ENCODE measurements around the gene TRIM40. TPM values are rescaled to one million over a fixed set of nuclear protein-coding genes. Genes with fewer than 3 reads are reported as not detected.
A peak's percentile ranks its signal among the peaks of the same experiment; 100 is the strongest.

Gene TRIM40
- total and polyA plus RNA-seq, 2 of the 13 experiments (the other 11 are each of a cell fraction or from before 2014, with no cell fraction given) = 0.58 TPM; not detected in 1

GRCh38 chr6:30101444-30102413 is 34.2 kb upstream of the TRIM40 start (continued):
- 0 out of 2 replicates have a peak, but pooled peaks have one; percentile 19 for TF ChIP-seq ZNF691 (CRISPR knock-in tag; IDR thresholded peaks at IDR 0.05; ENCODE audit: borderline replicate concordance, low read depth)
- no peak for TF ChIP-seq JUND (CRISPR knock-in tag; IDR thresholded peaks at IDR 0.05)
- TF ChIP-seq SYNCRIP (IDR thresholded peaks at IDR 0.05; ENCODE audit: insufficient read depth, low read depth, low read length) = no peak
- no peak for TF ChIP-seq ETS1 (CRISPR knock-in tag; IDR thresholded peaks at IDR 0.05)
- TF ChIP-seq TRIM24 (CRISPR knock-in tag; IDR thresholded peaks at IDR 0.05) = no peak
- TF ChIP-seq MAFG (CRISPR knock-in tag; IDR thresholded peaks at IDR 0.05) = no peak
- no peak; the same call in 1 of the 2 replicates for TF ChIP-seq ZFP1 (CRISPR knock-in tag; IDR thresholded peaks at IDR 0.05)
- TF ChIP-seq HIC2 (CRISPR knock-in tag; IDR thresholded peaks at IDR 0.05; ENCODE audit: low read depth) = no peak; the same call in 1 of the 2 replicates
- TF ChIP-seq ASH2L (IDR thresholded peaks at IDR 0.05; ENCODE audit: insufficient read length, low read depth, low read length) = no peak
- no peak for TF ChIP-seq THYN1 (CRISPR knock-in tag; IDR thresholded peaks at IDR 0.05; ENCODE audit: borderline replicate concordance, low read depth)
- TF ChIP-seq IKZF4 (CRISPR knock-in tag; IDR thresholded peaks at IDR 0.05; ENCODE audit: borderline replicate concordance, low read depth, not compliant biosample characterization) = peak; percentile 73
- peak; percentile 85 for TF ChIP-seq ZNF792 (CRISPR knock-in tag; IDR thresholded peaks at IDR 0.05)
- TF ChIP-seq KAT8 (CRISPR knock-in tag; IDR thresholded peaks at IDR 0.05) = peak; percentile 76
- TF ChIP-seq KDM5A (IDR thresholded peaks at IDR 0.05; ENCODE audit: borderline replicate concordance, low read length) = peak; percentile 31; the same call in 1 of the 2 replicates
- no peak for TF ChIP-seq ZNF3 (CRISPR knock-in tag; IDR thresholded peaks at IDR 0.05)
- no peak for TF ChIP-seq SRSF4 (IDR thresholded peaks at IDR 0.05; ENCODE audit: low read depth, low read length, poor library complexity, severe bottlenecking)
- TF ChIP-seq CBFB (CRISPR knock-in tag; IDR thresholded peaks at IDR 0.05) = peak; percentile 54; the same call in 1 of the 2 replicates
- peak; percentile 59; the same call in 1 of the 2 replicates for TF ChIP-seq GMEB1 (CRISPR knock-in tag; IDR thresholded peaks at IDR 0.05; ENCODE audit: borderline replicate concordance)
- TF ChIP-seq ZNF274 (CRISPR knock-in tag; IDR thresholded peaks at IDR 0.05) = peak; percentile 67; the same call in 1 of the 2 replicates
- peak; percentile 83 for TF ChIP-seq TEAD3 (CRISPR knock-in tag; optimal IDR thresholded peaks at IDR 0.05; ENCODE audit: borderline replicate concordance)
- TF ChIP-seq SNAPC2 (CRISPR knock-in tag; IDR thresholded peaks at IDR 0.05) = no peak; the same call in 1 of the 2 replicates
- no peak; the same call in 1 of the 2 replicates for TF ChIP-seq ZNF746 (CRISPR knock-in tag; IDR thresholded peaks at IDR 0.05)
- TF ChIP-seq ELF3 (CRISPR knock-in tag; IDR thresholded peaks at IDR 0.05) = peak; percentile 90

All from HepG2 (cell line).